22Rv1 (cell line): ENCODE results near the gene ARL15.

ENCODE experiments used
- ZFX ChIP-seq: fragments of 450-650 bp; IDR thresholded peaks from 2 replicates; pipeline ENCODE4 v1.6.1; 2017; ENCODE audit warnings: antibody characterized with exemption, borderline replicate concordance
- TF ChIP-seq, protein P1 (sequence below): fragments of 450-650 bp; IDR thresholded peaks from 2 replicates; pipeline ENCODE4 v1.5.1; 2017; ENCODE audit warnings: mild to moderate bottlenecking

DNA sequence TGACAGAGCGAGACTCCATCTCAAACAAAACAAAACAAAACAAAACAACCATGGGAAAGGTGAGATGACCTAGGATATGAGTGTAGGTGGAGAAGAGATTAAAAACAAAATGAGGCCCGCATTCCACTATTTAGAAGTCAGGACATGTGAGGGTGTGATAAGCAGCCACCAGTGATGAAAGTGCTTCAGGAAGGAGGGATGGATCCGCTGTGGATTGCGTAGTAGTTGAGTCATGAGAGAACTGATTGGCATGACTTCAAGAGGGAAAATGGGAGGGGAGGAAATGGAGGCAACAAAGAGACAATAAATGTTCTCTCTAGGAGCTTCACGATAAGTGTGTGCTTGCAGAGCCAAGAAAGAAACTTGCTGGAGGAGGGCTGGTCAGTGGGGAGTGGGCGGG, 367.6 kb downstream of the ARL15 start:
- TF ChIP-seq, protein P1, sequence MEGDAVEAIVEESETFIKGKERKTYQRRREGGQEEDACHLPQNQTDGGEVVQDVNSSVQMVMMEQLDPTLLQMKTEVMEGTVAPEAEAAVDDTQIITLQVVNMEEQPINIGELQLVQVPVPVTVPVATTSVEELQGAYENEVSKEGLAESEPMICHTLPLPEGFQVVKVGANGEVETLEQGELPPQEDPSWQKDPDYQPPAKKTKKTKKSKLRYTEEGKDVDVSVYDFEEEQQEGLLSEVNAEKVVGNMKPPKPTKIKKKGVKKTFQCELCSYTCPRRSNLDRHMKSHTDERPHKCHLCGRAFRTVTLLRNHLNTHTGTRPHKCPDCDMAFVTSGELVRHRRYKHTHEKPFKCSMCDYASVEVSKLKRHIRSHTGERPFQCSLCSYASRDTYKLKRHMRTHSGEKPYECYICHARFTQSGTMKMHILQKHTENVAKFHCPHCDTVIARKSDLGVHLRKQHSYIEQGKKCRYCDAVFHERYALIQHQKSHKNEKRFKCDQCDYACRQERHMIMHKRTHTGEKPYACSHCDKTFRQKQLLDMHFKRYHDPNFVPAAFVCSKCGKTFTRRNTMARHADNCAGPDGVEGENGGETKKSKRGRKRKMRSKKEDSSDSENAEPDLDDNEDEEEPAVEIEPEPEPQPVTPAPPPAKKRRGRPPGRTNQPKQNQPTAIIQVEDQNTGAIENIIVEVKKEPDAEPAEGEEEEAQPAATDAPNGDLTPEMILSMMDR: no peak
- TF ChIP-seq ZFX: no peak
